ENCODE data around the gene CATSPER1.

The CATSPER1 gene

GRCh38 chr11:65968600-65969482 lies 57.4 kb downstream of the CATSPER1 start:
- no peak for DNase-seq (ENCODE audit: low read depth)

- DNase-seq (ENCODE audit: low read depth), result no peak
These were observed 58.8 kb downstream of the CATSPER1 start for GRCh38 chr11:65967329-65967934.

All from HS-27A (cell line).